ENCODE data around the gene KCNB1. TPM values are rescaled to one million over a fixed set of nuclear protein-coding genes. Genes with fewer than 3 reads are reported as not detected.

The KCNB1 gene
- total RNA-seq, 1 experiment from 2014 or later, result 0.68 TPM

DNA sequence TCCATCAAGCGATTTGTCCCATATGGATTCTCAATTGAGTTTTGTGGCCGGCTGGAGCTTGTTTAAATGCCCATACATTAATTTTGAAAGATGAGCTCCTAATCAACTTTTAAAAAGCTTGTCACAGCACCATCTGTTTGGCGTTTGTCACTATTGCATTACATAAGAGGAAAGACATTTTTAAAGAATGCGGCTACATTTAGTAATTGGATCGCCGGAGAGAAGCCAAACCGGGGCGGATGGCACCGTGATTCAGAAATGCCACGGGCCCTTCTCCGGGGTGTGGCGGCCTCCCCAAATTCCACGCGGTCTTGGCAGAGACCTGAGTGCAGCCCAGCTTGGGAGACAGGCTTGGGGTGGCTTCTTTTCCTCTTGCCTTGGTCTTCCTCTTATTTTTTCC lies 136.9 kb downstream of the KCNB1 start:
- TF ChIP-seq, protein P1, sequence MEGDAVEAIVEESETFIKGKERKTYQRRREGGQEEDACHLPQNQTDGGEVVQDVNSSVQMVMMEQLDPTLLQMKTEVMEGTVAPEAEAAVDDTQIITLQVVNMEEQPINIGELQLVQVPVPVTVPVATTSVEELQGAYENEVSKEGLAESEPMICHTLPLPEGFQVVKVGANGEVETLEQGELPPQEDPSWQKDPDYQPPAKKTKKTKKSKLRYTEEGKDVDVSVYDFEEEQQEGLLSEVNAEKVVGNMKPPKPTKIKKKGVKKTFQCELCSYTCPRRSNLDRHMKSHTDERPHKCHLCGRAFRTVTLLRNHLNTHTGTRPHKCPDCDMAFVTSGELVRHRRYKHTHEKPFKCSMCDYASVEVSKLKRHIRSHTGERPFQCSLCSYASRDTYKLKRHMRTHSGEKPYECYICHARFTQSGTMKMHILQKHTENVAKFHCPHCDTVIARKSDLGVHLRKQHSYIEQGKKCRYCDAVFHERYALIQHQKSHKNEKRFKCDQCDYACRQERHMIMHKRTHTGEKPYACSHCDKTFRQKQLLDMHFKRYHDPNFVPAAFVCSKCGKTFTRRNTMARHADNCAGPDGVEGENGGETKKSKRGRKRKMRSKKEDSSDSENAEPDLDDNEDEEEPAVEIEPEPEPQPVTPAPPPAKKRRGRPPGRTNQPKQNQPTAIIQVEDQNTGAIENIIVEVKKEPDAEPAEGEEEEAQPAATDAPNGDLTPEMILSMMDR (conservative IDR thresholded peaks at IDR 0.05), result no peak
- Histone ChIP-seq H2BK120ac (ENCODE audit: low read depth, low read length, poor library complexity, severe bottlenecking) (no peak overlapping the region), H4K8ac (replicated peaks; ENCODE audit: insufficient read length, low read depth, low read length) (no peak overlapping the region), H4K20me1 (ENCODE audit: control insufficient read depth, insufficient read depth, insufficient read length) (no peaks in the 10 kb centered on the region), H3K56ac (ENCODE audit: insufficient read length, low read depth, low read length) (no peak overlapping the region), H2BK5ac (ENCODE audit: insufficient read length, low read length) (no peak overlapping the region), H3K23ac (ENCODE audit: insufficient read length, low read depth, low read length) (no peak overlapping the region), H2AK5ac (ENCODE audit: insufficient read length, low read length) (no peak overlapping the region), H3K18ac (ENCODE audit: insufficient read length, low read depth, low read length) (no peak overlapping the region), H2BK12ac (ENCODE audit: insufficient read length, low read depth, low read length) (no peak overlapping the region), H3K79me1 (ENCODE audit: insufficient read depth, low read depth, low read length, poor library complexity, severe bottlenecking) (no peaks in the 10 kb centered on the region), H3K27ac (ENCODE audit: insufficient read length, low read depth, low read length) (no peak overlapping the region), H3K9ac (ENCODE audit: extremely low read depth, insufficient read length, low read length) (no peak overlapping the region), H3K23me2 (ENCODE audit: insufficient read length, low read depth, low read length, poor library complexity, severe bottlenecking) (no peaks in the 10 kb centered on the region), H3K4me2 (ENCODE audit: insufficient read depth, insufficient read length, low read length) (no peak overlapping the region), H4K91ac (ENCODE audit: insufficient read length, low read depth, low read length) (no peak overlapping the region), H2BK20ac (ENCODE audit: low read depth, low read length, poor library complexity, severe bottlenecking) (peak overlapping the region; percentile 45), H3K9me3 (ENCODE audit: control insufficient read depth, low read depth, low read length) (no peaks in the 10 kb centered on the region), H4K5ac (ENCODE audit: insufficient read length, low read depth, low read length) (no peak overlapping the region), H3K79me2 (ENCODE audit: insufficient read depth, low read length) (no peaks in the 10 kb centered on the region), H2AFZ (ENCODE audit: low read length) (no peak overlapping the region), H3K4ac (ENCODE audit: low read depth, low read length) (no peak overlapping the region), H3K27me3 (ENCODE audit: insufficient read depth, low read length) (no peaks in the 10 kb centered on the region), H3K4me1 (ENCODE audit: insufficient read depth, low read length) (no peaks in the 10 kb centered on the region), H2BK15ac (ENCODE audit: low read depth, low read length) (no peak overlapping the region), H3K14ac (ENCODE audit: insufficient read depth, low read length) (no peak overlapping the region), H3T11ph (ENCODE audit: low read length) (no peak overlapping the region)
- Mint-ChIP-seq H3K36me3 (ENCODE audit: insufficient read depth in 1 of 3, low read depth in 3 of 3) (no peaks in the 10 kb centered on the region), H3K27me3 (ENCODE audit: low read depth) (peaks cover 4% of the 10 kb centered on the region), H3K4me3 (no peak overlapping the region), H3K27ac (no peak overlapping the region; a peak in 1 of 7 replicates), H3K9me3 (no peaks in the 10 kb centered on the region), H3K4me1 (peaks cover 4 to 15% of the 10 kb centered on the region in 2 experiments; a peak in 3 of 4 replicates)
- DNase-seq, result no peak
- WGBS (ENCODE audit: extremely low coverage, insufficient read length, low lambda C conversion rate), result no CpG with 5 or more reads among the region's 14 CpGs

All from H9 (cell line).